Mesodermal cell (in vitro differentiated cells): Measurements from ENCODE around the gene ACOT7.

Experiments
- H3K27ac ChIP-seq: 2 replicates; pipeline ENCODE4 v1.7.0; 2013; ENCODE audit warnings: mild to moderate bottlenecking, low read depth, low read length, moderate library complexity; ENCODE audit not compliant: severe bottlenecking
- H3K36me3 ChIP-seq: 2 replicates; pipeline ENCODE4 v1.7.1; 2013; ENCODE audit warnings: mild to moderate bottlenecking, low read length, moderate library complexity; ENCODE audit not compliant: control insufficient read depth, insufficient read depth
- H3K4me1 ChIP-seq: one replicate; pipeline ENCODE4 v1.7.1; 2013; ENCODE audit warnings: mild to moderate bottlenecking, low read length; ENCODE audit not compliant: insufficient read depth, control insufficient read depth, poor library complexity, severe bottlenecking
- H3K4me3 ChIP-seq: 2 replicates; pipeline ENCODE4 v1.7.0; 2013; ENCODE audit warnings: low read length, control low read depth, mild to moderate bottlenecking; ENCODE audit not compliant: insufficient read depth, poor library complexity, severe bottlenecking; ENCODE audit errors: extremely low read depth
- H3K9me3 ChIP-seq: 2 replicates; pipeline ENCODE4 v1.7.1; 2013; ENCODE audit warnings: mild to moderate bottlenecking, low read length, moderate library complexity; ENCODE audit not compliant: control insufficient read depth
- WGBS, 2 experiments: methylation state at CpG; one replicate each; pipeline ENCODE4 v1.1.5; 2013; ENCODE audit warnings: missing lambda C conversion rate in 2 of 2; ENCODE audit not compliant: insufficient coverage in 2 of 2; 5-methylcytosine and 5-hydroxymethylcytosine counted together

The ACOT7 gene

GRCh38 chr1:6350416-6351088 is 43.0 kb downstream of the ACOT7 start:
- Histone ChIP-seq H3K27ac (no peak overlapping the region), H3K9me3 (no peaks in the 10 kb centered on the region), H3K4me3 (no peak overlapping the region), H3K4me1 (peaks cover 19% of the 10 kb centered on the region), H3K36me3 (peaks cover 14% of the 10 kb centered on the region)
- 96 to 98% methylated on average over 10 to 14 of the region's 15 CpGs for WGBS, 2 experiments

- 95 to 97% methylated on average over 9 to 18 of the region's 18 CpGs for WGBS, 2 experiments
- Histone ChIP-seq H3K4me1 (peaks cover 19% of the 10 kb centered on the region), H3K36me3 (peaks cover 14% of the 10 kb centered on the region), H3K9me3 (no peaks in the 10 kb centered on the region), H3K4me3 (no peak overlapping the region), H3K27ac (peak overlapping the region; percentile 47)
These were observed 44.2 kb downstream of the ACOT7 start for GRCh38 chr1:6349254-6349943.

GRCh38 chr1:6348511-6349191 is 44.9 kb downstream of the ACOT7 start:
- Histone ChIP-seq H3K27ac (peak overlapping the region; percentile 47), H3K4me3 (no peak overlapping the region), H3K9me3 (no peaks in the 10 kb centered on the region), H3K36me3 (peaks cover 14% of the 10 kb centered on the region), H3K4me1 (peaks cover 12% of the 10 kb centered on the region)
- 84 to 91% methylated on average over 11 to 13 of the region's 13 CpGs for WGBS, 2 experiments

- no peaks in the 10 kb centered on the region for H3K9me3 ChIP-seq
- H3K4me1 ChIP-seq = peaks cover 10% of the 10 kb centered on the region
- WGBS, 2 experiments = 77 to 79% methylated on average over 14 to 15 of the region's 15 CpGs
- H3K4me3 ChIP-seq = no peak overlapping the region
- H3K27ac ChIP-seq = peak overlapping the region; percentile 47
- peaks cover 14% of the 10 kb centered on the region for H3K36me3 ChIP-seq
These were observed 45.7 kb downstream of the ACOT7 start for GRCh38 chr1:6347641-6348487.

GRCh38 chr1:6345460-6345859 is 48.1 kb downstream of the ACOT7 start:
- Histone ChIP-seq H3K27ac (no peak overlapping the region), H3K9me3 (no peaks in the 10 kb centered on the region), H3K36me3 (peaks cover 14% of the 10 kb centered on the region), H3K4me3 (no peak overlapping the region), H3K4me1 (peaks cover 10% of the 10 kb centered on the region)
- WGBS, 2 experiments = 90 to 95% methylated on average over 12 to 14 of the region's 14 CpGs

- Histone ChIP-seq H3K9me3 (no peaks in the 10 kb centered on the region), H3K36me3 (peaks cover 14% of the 10 kb centered on the region), H3K4me1 (peaks cover 10% of the 10 kb centered on the region), H3K27ac (no peak overlapping the region), H3K4me3 (no peak overlapping the region)
- 91 to 93% methylated on average over 7 of the region's 7 CpGs for WGBS, 2 experiments
These were observed 48.6 kb downstream of the ACOT7 start for GRCh38 chr1:6345009-6345408.

- Histone ChIP-seq H3K4me1 (peaks cover 6% of the 10 kb centered on the region), H3K36me3 (peaks cover 14% of the 10 kb centered on the region), H3K27ac (no peak overlapping the region), H3K4me3 (no peak overlapping the region), H3K9me3 (no peaks in the 10 kb centered on the region)
- WGBS, 2 experiments = 78 to 82% methylated on average over 15 to 16 of the region's 17 CpGs
These were observed 49.8 kb downstream of the ACOT7 start for GRCh38 chr1:6343506-6344405.

GRCh38 chr1:6342056-6342455 is 51.5 kb downstream of the ACOT7 start:
- Histone ChIP-seq H3K27ac (no peak overlapping the region), H3K4me1 (no peaks in the 10 kb centered on the region), H3K36me3 (peaks cover 13% of the 10 kb centered on the region), H3K9me3 (no peaks in the 10 kb centered on the region), H3K4me3 (no peak overlapping the region)
- 89 to 95% methylated on average over 4 to 5 of the region's 9 CpGs for WGBS, 2 experiments

- Histone ChIP-seq H3K4me3 (no peak overlapping the region), H3K27ac (peak overlapping the region; percentile 13)
- WGBS, 2 experiments = 59 to 67% methylated on average over 2 to 4 of the region's 7 CpGs
These were observed 54.9 kb downstream of the ACOT7 start for GRCh38 chr1:6338695-6339094.

More at GRCh38 chr1:6338695-6339094, 54.9 kb downstream of the ACOT7 start:
- no peaks in the 10 kb centered on the region for H3K9me3 ChIP-seq
- H3K36me3 ChIP-seq = peaks cover 6% of the 10 kb centered on the region
- H3K4me1 ChIP-seq = no peaks in the 10 kb centered on the region
